Measurements from ENCODE around the gene PFKFB3.
"Not testable (repeated sequence)": the region's sequence is repeated elsewhere in the genome, so short reads cannot be mapped to it uniquely, and the experiment has no call there.

- TF ChIP-seq BHLHE40 (IDR thresholded peaks at IDR 0.05; ENCODE audit: borderline replicate concordance); FOXA1 (IDR thresholded peaks at IDR 0.05); FOXM1 (IDR thresholded peaks at IDR 0.05; ENCODE audit: borderline replicate concordance); TARDBP (IDR thresholded peaks at IDR 0.05); LEF1 (IDR thresholded peaks at IDR 0.05; ENCODE audit: borderline replicate concordance); PKNOX1 (IDR thresholded peaks at IDR 0.05); NFRKB (IDR thresholded peaks at IDR 0.05); HDGF (IDR thresholded peaks at IDR 0.05; ENCODE audit: borderline replicate concordance); SP1 (IDR thresholded peaks at IDR 0.05); CTBP1 (IDR thresholded peaks at IDR 0.05; ENCODE audit: borderline replicate concordance); FOXK2 (IDR thresholded peaks at IDR 0.05); ZNF384 (IDR thresholded peaks at IDR 0.05); SUZ12 (IDR thresholded peaks at IDR 0.05); L3MBTL2 (conservative IDR thresholded peaks at IDR 0.05): not testable (repeated sequence)
These were observed 12.7 kb upstream of the PFKFB3 start for GRCh38 chr10:6190033-6190432.
